ENCODE results near the gene TOMM7. TPM values are rescaled to one million over a fixed set of nuclear protein-coding genes. Genes with fewer than 3 reads are reported as not detected.

The TOMM7 gene
- total and polyA plus RNA-seq, 10 of the 15 experiments (the other 5 are each of a cell fraction or from before 2014, with no cell fraction given): 151 to 1,497 (median 322) TPM

DNA sequence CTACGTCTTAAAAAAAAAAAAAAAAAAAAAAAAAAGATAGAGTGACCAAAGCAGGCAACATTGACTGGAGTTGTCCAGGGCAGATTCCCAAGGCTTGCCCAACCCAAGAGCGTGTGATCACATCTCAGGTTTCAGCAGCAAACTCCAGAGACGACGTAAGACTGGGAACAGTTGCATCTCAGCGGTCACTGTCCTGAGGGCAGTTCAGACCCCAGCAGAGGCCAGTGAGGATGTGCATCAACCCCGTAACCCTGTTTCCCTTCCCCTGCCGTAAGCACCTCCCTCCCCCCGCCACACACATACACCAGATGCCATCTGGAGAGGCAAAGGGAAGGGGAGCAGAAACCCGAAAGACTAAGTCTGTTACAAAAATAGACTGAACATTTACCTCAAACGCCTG lies 19.3 kb upstream of the TOMM7 start:
- in situ Hi-C loops (cut with MboI): no loop called here
- no peak overlapping the region for H3K9ac ChIP-seq (ENCODE audit: control insufficient read depth, insufficient read depth, low read length)
- no peak overlapping the region for H3K27ac ChIP-seq (ENCODE audit: control insufficient read depth, insufficient read depth)
- H4K20me1 ChIP-seq (ENCODE audit: control insufficient read depth, insufficient read depth): no peaks in the 10 kb centered on the region
- no peak overlapping the region for H3K4me2 ChIP-seq (ENCODE audit: control insufficient read depth, insufficient read depth)
- BruUV-seq (replicated peaks): no TSS peak
- FAIRE-seq (no peak), DNase-seq (ENCODE audit: low read depth, low spot score) (no peak), ATAC-seq (no peak)
- H3K4me1 ChIP-seq (ENCODE audit: control insufficient read depth, insufficient read depth, low read length): no peaks in the 10 kb centered on the region
- no peaks in the 10 kb centered on the region for H3K9me3 ChIP-seq (replicated peaks; ENCODE audit: control insufficient read depth, insufficient read depth, low read length)
- intact Hi-C loops (cut with micrococcal nuclease; ENCODE audit: unreplicated experiment): no loop called here
- no peaks in the 10 kb centered on the region for H3K27me3 ChIP-seq (replicated peaks in 1 of 2; ENCODE audit: control insufficient read depth in 2 of 2, insufficient read depth in 2 of 2, low read length in 1 of 2)
- no peaks in the 10 kb centered on the region for H3K36me3 ChIP-seq (ENCODE audit: control insufficient read depth in 2 of 2, insufficient read depth in 2 of 2, low read length in 1 of 2)
- whole genome bisulfite sequencing (ENCODE audit: insufficient coverage, insufficient replicate concordance, low lambda C conversion rate, missing lambda C conversion rate): 65% methylated on average over 9 of the region's 10 CpGs
- no peak overlapping the region for H2AFZ ChIP-seq (ENCODE audit: control insufficient read depth, low read depth, low read length)
- H3K4me3 ChIP-seq: no peak overlapping the region
- ChIA-PET CTCF (interaction anchor here (0.8 kb wide), 1 partner anchor 13 kb away, joined by 4 read pairs; no protein-coding TSS in a partner anchor), RAD21 (ENCODE audit: unreplicated experiment) (interaction anchor here (0.6 kb wide), 1 partner anchor 19 kb away, joined by 3 read pairs; no protein-coding TSS in a partner anchor), SMC1A (ENCODE audit: uncharacterized antibody, unreplicated experiment) (no interaction called here), POLR2A (no interaction called here)
- H3K79me2 ChIP-seq (ENCODE audit: control insufficient read depth, insufficient read depth, low read length): no peaks in the 10 kb centered on the region
- TF ChIP-seq, protein P1, sequence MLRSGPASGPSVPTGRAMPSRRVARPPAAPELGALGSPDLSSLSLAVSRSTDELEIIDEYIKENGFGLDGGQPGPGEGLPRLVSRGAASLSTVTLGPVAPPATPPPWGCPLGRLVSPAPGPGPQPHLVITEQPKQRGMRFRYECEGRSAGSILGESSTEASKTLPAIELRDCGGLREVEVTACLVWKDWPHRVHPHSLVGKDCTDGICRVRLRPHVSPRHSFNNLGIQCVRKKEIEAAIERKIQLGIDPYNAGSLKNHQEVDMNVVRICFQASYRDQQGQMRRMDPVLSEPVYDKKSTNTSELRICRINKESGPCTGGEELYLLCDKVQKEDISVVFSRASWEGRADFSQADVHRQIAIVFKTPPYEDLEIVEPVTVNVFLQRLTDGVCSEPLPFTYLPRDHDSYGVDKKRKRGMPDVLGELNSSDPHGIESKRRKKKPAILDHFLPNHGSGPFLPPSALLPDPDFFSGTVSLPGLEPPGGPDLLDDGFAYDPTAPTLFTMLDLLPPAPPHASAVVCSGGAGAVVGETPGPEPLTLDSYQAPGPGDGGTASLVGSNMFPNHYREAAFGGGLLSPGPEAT (IDR thresholded peaks at IDR 0.05; ENCODE audit: low read depth): no peak
- TF ChIP-seq, protein P2, sequence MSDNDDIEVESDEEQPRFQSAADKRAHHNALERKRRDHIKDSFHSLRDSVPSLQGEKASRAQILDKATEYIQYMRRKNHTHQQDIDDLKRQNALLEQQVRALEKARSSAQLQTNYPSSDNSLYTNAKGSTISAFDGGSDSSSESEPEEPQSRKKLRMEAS (IDR thresholded peaks at IDR 0.05; ENCODE audit: low read depth, low read length): no peak
- TF ChIP-seq GABPA (IDR thresholded peaks at IDR 0.05; ENCODE audit: low read depth) (no peak), TCF12 (IDR thresholded peaks at IDR 0.05; ENCODE audit: low read depth, low read length) (no peak), RAD51 (IDR thresholded peaks at IDR 0.05) (no peak), BRCA1 (IDR thresholded peaks at IDR 0.05; ENCODE audit: low read depth, low read length) (no peak), SMC3 (IDR thresholded peaks at IDR 0.05; ENCODE audit: borderline replicate concordance, low read length) (no peak), CHD4 (IDR thresholded peaks at IDR 0.05) (no peak), POLR2AphosphoS5 (IDR thresholded peaks at IDR 0.05; ENCODE audit: low read length) (no peak), NFYA (IDR thresholded peaks at IDR 0.05; ENCODE audit: borderline replicate concordance, low read depth, low read length) (no peak), ATF7 (IDR thresholded peaks at IDR 0.05; ENCODE audit: low read depth) (no peak), IRF4 (IDR thresholded peaks at IDR 0.05; ENCODE audit: low read depth, low read length) (no peak), RCOR1 (conservative IDR thresholded peaks at IDR 0.05; ENCODE audit: low read depth, low read length) (no peak), ZNF274 (IDR thresholded peaks at IDR 0.05; ENCODE audit: insufficient read depth, insufficient read length) (no peak)
- TF ChIP-seq, protein P3, sequence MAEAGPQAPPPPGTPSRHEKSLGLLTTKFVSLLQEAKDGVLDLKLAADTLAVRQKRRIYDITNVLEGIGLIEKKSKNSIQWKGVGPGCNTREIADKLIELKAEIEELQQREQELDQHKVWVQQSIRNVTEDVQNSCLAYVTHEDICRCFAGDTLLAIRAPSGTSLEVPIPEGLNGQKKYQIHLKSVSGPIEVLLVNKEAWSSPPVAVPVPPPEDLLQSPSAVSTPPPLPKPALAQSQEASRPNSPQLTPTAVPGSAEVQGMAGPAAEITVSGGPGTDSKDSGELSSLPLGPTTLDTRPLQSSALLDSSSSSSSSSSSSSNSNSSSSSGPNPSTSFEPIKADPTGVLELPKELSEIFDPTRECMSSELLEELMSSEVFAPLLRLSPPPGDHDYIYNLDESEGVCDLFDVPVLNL (IDR thresholded peaks at IDR 0.05; ENCODE audit: low read depth, low read length): no peak
- TF ChIP-seq, protein P4, sequence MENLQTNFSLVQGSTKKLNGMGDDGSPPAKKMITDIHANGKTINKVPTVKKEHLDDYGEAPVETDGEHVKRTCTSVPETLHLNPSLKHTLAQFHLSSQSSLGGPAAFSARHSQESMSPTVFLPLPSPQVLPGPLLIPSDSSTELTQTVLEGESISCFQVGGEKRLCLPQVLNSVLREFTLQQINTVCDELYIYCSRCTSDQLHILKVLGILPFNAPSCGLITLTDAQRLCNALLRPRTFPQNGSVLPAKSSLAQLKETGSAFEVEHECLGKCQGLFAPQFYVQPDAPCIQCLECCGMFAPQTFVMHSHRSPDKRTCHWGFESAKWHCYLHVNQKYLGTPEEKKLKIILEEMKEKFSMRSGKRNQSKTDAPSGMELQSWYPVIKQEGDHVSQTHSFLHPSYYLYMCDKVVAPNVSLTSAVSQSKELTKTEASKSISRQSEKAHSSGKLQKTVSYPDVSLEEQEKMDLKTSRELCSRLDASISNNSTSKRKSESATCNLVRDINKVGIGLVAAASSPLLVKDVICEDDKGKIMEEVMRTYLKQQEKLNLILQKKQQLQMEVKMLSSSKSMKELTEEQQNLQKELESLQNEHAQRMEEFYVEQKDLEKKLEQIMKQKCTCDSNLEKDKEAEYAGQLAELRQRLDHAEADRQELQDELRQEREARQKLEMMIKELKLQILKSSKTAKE (IDR thresholded peaks at IDR 0.05; ENCODE audit: low read depth, poor library complexity, severe bottlenecking): no peak
- TF ChIP-seq, protein P5, sequence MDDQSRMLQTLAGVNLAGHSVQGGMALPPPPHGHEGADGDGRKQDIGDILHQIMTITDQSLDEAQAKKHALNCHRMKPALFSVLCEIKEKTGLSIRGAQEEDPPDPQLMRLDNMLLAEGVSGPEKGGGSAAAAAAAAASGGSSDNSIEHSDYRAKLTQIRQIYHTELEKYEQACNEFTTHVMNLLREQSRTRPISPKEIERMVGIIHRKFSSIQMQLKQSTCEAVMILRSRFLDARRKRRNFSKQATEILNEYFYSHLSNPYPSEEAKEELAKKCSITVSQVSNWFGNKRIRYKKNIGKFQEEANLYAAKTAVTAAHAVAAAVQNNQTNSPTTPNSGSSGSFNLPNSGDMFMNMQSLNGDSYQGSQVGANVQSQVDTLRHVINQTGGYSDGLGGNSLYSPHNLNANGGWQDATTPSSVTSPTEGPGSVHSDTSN (IDR thresholded peaks at IDR 0.05; ENCODE audit: insufficient replicate concordance, low read depth, low read length): no peak
